ENCODE results near the gene SAA4.
"Not testable (repeated sequence)": the region's sequence is repeated elsewhere in the genome, so short reads cannot be mapped to it uniquely, and the experiment has no call there.

Gene SAA4

GRCh38 chr11:18246379-18247190, 10.0 kb upstream of the SAA4 start:
- peak; percentile 23 for DNase-seq

GRCh38 chr11:18245396-18245795, 8.8 kb upstream of the SAA4 start:
- DNase-seq: no peak

- peak; percentile 73 for DNase-seq
These were observed 7.3 kb upstream of the SAA4 start for GRCh38 chr11:18243783-18244362.

- DNase-seq: no peak
These were observed 3.1 kb upstream of the SAA4 start for GRCh38 chr11:18239655-18240054.

- DNase-seq: no peak
These were observed 938 bp downstream of the SAA4 start for GRCh38 chr11:18235394-18236334.

- no peak for DNase-seq
These were observed 2.7 kb downstream of the SAA4 start for GRCh38 chr11:18233912-18234311.

GRCh38 chr11:18230859-18231258, 5.7 kb downstream of the SAA4 start:
- no peak for DNase-seq

- no peak for DNase-seq
These were observed 7.1 kb downstream of the SAA4 start for GRCh38 chr11:18229501-18229900.

- DNase-seq: no peak
These were observed 10.7 kb downstream of the SAA4 start for GRCh38 chr11:18225913-18226312.

- no peak for DNase-seq
These were observed 12.8 kb downstream of the SAA4 start for GRCh38 chr11:18223591-18224387.

- DNase-seq: no peak
These were observed 13.7 kb downstream of the SAA4 start for GRCh38 chr11:18222814-18223421.

GRCh38 chr11:18221274-18221876, 15.2 kb downstream of the SAA4 start:
- DNase-seq: no peak

GRCh38 chr11:18209058-18209457, 27.5 kb downstream of the SAA4 start:
- no peak for DNase-seq

- DNase-seq: no peak
These were observed 31.8 kb downstream of the SAA4 start for GRCh38 chr11:18204771-18205170.

- no peak for DNase-seq
These were observed 32.4 kb downstream of the SAA4 start for GRCh38 chr11:18204220-18204619.

GRCh38 chr11:18203723-18204122, 32.9 kb downstream of the SAA4 start:
- peak; percentile 8 for DNase-seq

- not testable (repeated sequence) for DNase-seq
These were observed 38.9 kb downstream of the SAA4 start for GRCh38 chr11:18197738-18198137.

- no peak for DNase-seq
These were observed 40.1 kb downstream of the SAA4 start for GRCh38 chr11:18196532-18196931.

GRCh38 chr11:18193010-18193409, 43.6 kb downstream of the SAA4 start:
- no peak for DNase-seq

- DNase-seq: no peak
These were observed 45.2 kb downstream of the SAA4 start for GRCh38 chr11:18191376-18191775.

GRCh38 chr11:18189476-18190245, 46.9 kb downstream of the SAA4 start:
- DNase-seq: not testable (repeated sequence)
